RWPE2 (cell line): Measurements from ENCODE around the gene SNIP1.
A peak's percentile ranks its signal among the peaks of the same experiment; 100 is the strongest.
"Not testable (repeated sequence)": the region's sequence is repeated elsewhere in the genome, so short reads cannot be mapped to it uniquely, and the experiment has no call there.

Experiments used
- ATAC-seq: fragments of 200-7000 bp; cut with Tn5 transposase; 3 replicates; pipeline ENCODE4 v1.9.1; 2021; ENCODE audit warnings: low read depth
- DNase-seq: peaks from one replicate; pipeline ENCODE4 v3.0.0-alpha.2; 2020; ENCODE audit warnings: low spot score
- H3K27ac ChIP-seq: fragments of 450-650 bp; 2 replicates; pipeline ENCODE4 v1.5.1; 2017; ENCODE audit warnings: mild to moderate bottlenecking; ENCODE audit not compliant: poor library complexity, severe bottlenecking
- H3K27me3 ChIP-seq: fragments of 250-450 bp; sonication (Bioruptor Pico); 2 replicates; pipeline ENCODE4 v1.5.1; 2021; ENCODE audit warnings: mild to moderate bottlenecking, moderate library complexity; ENCODE audit not compliant: insufficient read depth, poor library complexity, severe bottlenecking
- H3K36me3 ChIP-seq: fragments of 250-450 bp; sonication (Bioruptor Pico); 2 replicates; pipeline ENCODE4 v1.5.1; 2020; ENCODE audit warnings: low read depth, mild to moderate bottlenecking, moderate library complexity
- H3K4me1 ChIP-seq: fragments of 250-450 bp; sonication (Bioruptor Pico); 2 replicates; pipeline ENCODE4 v1.5.1; 2021; ENCODE audit warnings: mild to moderate bottlenecking, moderate library complexity; ENCODE audit not compliant: insufficient read depth, poor library complexity, severe bottlenecking
- H3K4me3 ChIP-seq: fragments of 250-450 bp; sonication (Bioruptor Pico); 2 replicates; pipeline ENCODE4 v1.5.1; 2021; ENCODE audit warnings: mild to moderate bottlenecking, moderate library complexity; ENCODE audit not compliant: severe bottlenecking
- H3K9me3 ChIP-seq: fragments of 250-450 bp; sonication (Bioruptor Pico); 2 replicates; pipeline ENCODE4 v1.5.1; 2021; ENCODE audit warnings: mild to moderate bottlenecking, moderate library complexity; ENCODE audit not compliant: severe bottlenecking
- CTCF ChIP-seq: fragments of 450-650 bp; IDR thresholded peaks from one replicate; pipeline ENCODE4 v1.5.1; 2017; ENCODE audit warnings: mild to moderate bottlenecking, moderate library complexity; ENCODE audit not compliant: poor library complexity, severe bottlenecking

SNIP1 gene

GRCh38 chr1:37533317-37534093, 20.6 kb downstream of the SNIP1 start:
- ATAC-seq: no peak
- H3K4me1 ChIP-seq: peaks cover 41% of the 10 kb centered on the region
- peaks cover 28% of the 10 kb centered on the region for H3K36me3 ChIP-seq
- DNase-seq: no peak
- H3K27ac ChIP-seq: peak overlapping the region; percentile 79
- no peak overlapping the region for H3K4me3 ChIP-seq
- H3K27me3 ChIP-seq: no peaks in the 10 kb centered on the region
- H3K9me3 ChIP-seq: no peaks in the 10 kb centered on the region
- TF ChIP-seq CTCF: no peak

- not testable (repeated sequence) for H3K27ac ChIP-seq, DNase-seq, H3K9me3 ChIP-seq, ATAC-seq, H3K27me3 ChIP-seq, H3K4me3 ChIP-seq
- Histone ChIP-seq H3K4me1 (peaks cover 38% of the 10 kb centered on the region), H3K36me3 (peaks cover 23% of the 10 kb centered on the region)
Measured at GRCh38 chr1:37532418-37533156, 21.5 kb downstream of the SNIP1 start.

- H3K36me3 ChIP-seq, H3K27me3 ChIP-seq, ATAC-seq, H3K4me3 ChIP-seq, DNase-seq, H3K9me3 ChIP-seq, H3K27ac ChIP-seq: not testable (repeated sequence)
- H3K4me1 ChIP-seq: peaks cover 15% of the 10 kb centered on the region
Measured at GRCh38 chr1:37529888-37530287, 24.2 kb downstream of the SNIP1 start.

- no peak for ATAC-seq
Measured at GRCh38 chr1:37519613-37520012, 34.5 kb downstream of the SNIP1 start.

GRCh38 chr1:37518929-37519328, 35.2 kb downstream of the SNIP1 start:
- not testable (repeated sequence) for H3K27ac ChIP-seq, DNase-seq, H3K4me3 ChIP-seq, H3K9me3 ChIP-seq, ATAC-seq, H3K36me3 ChIP-seq, H3K4me1 ChIP-seq, H3K27me3 ChIP-seq

More at GRCh38 chr1:37519613-37520012, 34.5 kb downstream of the SNIP1 start:
- TF ChIP-seq CTCF: no peak
- peaks cover 4% of the 10 kb centered on the region for H3K4me1 ChIP-seq
- H3K36me3 ChIP-seq: no peaks in the 10 kb centered on the region
- DNase-seq: no peak
- H3K4me3 ChIP-seq: no peak overlapping the region
- H3K27ac ChIP-seq: no peak overlapping the region
- no peaks in the 10 kb centered on the region for H3K27me3 ChIP-seq
- H3K9me3 ChIP-seq: no peaks in the 10 kb centered on the region

GRCh38 chr1:37518241-37518640, 35.9 kb downstream of the SNIP1 start:
- H3K4me3 ChIP-seq: not testable (repeated sequence)

More at GRCh38 chr1:37518241-37518640, 35.9 kb downstream of the SNIP1 start:
- not testable (repeated sequence) for ATAC-seq, H3K9me3 ChIP-seq, H3K27ac ChIP-seq, DNase-seq, H3K4me1 ChIP-seq, H3K36me3 ChIP-seq, H3K27me3 ChIP-seq
